K562 (cell line): ENCODE measurements around the gene SRSF11. TPM values are rescaled to one million over a fixed set of nuclear protein-coding genes. Genes with fewer than 3 reads are reported as not detected.

Source experiments
- ARHGAP35 ChIP-seq: fragments of 450-650 bp; IDR thresholded peaks from 2 replicates; pipeline ENCODE4 v1.6.1; 2018; ENCODE audit not compliant: partially characterized antibody
- BHLHE40 ChIP-seq: IDR thresholded peaks from 2 replicates; pipeline ENCODE4 v1.6.1; 2011; ENCODE audit warnings: low read length, improper control_type of control experiment
- C11orf30 ChIP-seq: fragments of 450-650 bp; IDR thresholded peaks from 2 replicates; pipeline ENCODE4 v1.6.1; 2016; ENCODE audit warnings: low read depth, mild to moderate bottlenecking
- CBFB ChIP-seq: sonication (generic); formaldehyde crosslinking; IDR thresholded peaks from 2 replicates; pipeline ENCODE4 v1.4.0; 2020; ENCODE audit warnings: mild to moderate bottlenecking, missing genetic modification reagents
- CHD4 ChIP-seq: fragments of 200-600 bp; sonication (generic); IDR thresholded peaks from 3 replicates; pipeline ENCODE4 v1.6.1; 2012; ENCODE audit warnings: low read depth, mild to moderate bottlenecking, mixed read lengths, low read length, inconsistent platforms; ENCODE audit not compliant: insufficient read depth, insufficient replicate concordance, poor library complexity, severe bottlenecking
- CREBBP ChIP-seq: IDR thresholded peaks from one replicate; pipeline ENCODE4 v1.6.1; 2012; ENCODE audit warnings: low read depth, mild to moderate bottlenecking, control low read depth, inconsistent platforms, low read length
- DMBX1 ChIP-seq: fragments of 250-450 bp; sonication (Bioruptor Pico); IDR thresholded peaks from 2 replicates; pipeline ENCODE4 v1.8.0; 2022; ENCODE audit warnings: inconsistent platforms, mild to moderate bottlenecking, moderate library complexity, borderline replicate concordance
- FOXP1 ChIP-seq: sonication (generic); formaldehyde crosslinking; IDR thresholded peaks from 2 replicates; pipeline ENCODE4 v1.8.0; 2022; ENCODE audit warnings: mild to moderate bottlenecking, missing genetic modification reagents
- ILF3 ChIP-seq: fragments of 450-650 bp; IDR thresholded peaks from 2 replicates; pipeline ENCODE4 v1.6.1; 2018; ENCODE audit warnings: antibody characterized with exemption, mild to moderate bottlenecking, moderate library complexity, borderline replicate concordance
- MAFF ChIP-seq: IDR thresholded peaks from 2 replicates; pipeline ENCODE4 v1.6.1; 2012; ENCODE audit warnings: low read length, improper control_type of control experiment
- MTA3 ChIP-seq: fragments of 450-650 bp; formaldehyde crosslinking; IDR thresholded peaks from 2 replicates; pipeline ENCODE4 v1.6.1; 2017; ENCODE audit warnings: mild to moderate bottlenecking, borderline replicate concordance
- SIRT6 ChIP-seq: IDR thresholded peaks from one replicate; pipeline ENCODE4 v1.6.1; 2012; ENCODE audit warnings: low read depth, mild to moderate bottlenecking, control low read depth, inconsistent platforms, low read length, moderate library complexity
- STAT5A ChIP-seq: IDR thresholded peaks from 2 replicates; pipeline ENCODE4 v1.6.1; 2012; ENCODE audit warnings: low read length, inconsistent platforms, borderline replicate concordance
- ZFP1 ChIP-seq: fragments of 450-650 bp; formaldehyde crosslinking; IDR thresholded peaks from 2 replicates; pipeline ENCODE4 v1.4.0; 2020; ENCODE audit warnings: mild to moderate bottlenecking, mixed read lengths
- ZNF143 ChIP-seq: sonication (generic); formaldehyde crosslinking; IDR thresholded peaks from 2 replicates; pipeline ENCODE4 v1.9.0; 2022; ENCODE audit warnings: mild to moderate bottlenecking, missing genetic modification reagents
- ZNF197 ChIP-seq: fragments of 200-800 bp; sonication (Bioruptor generic); IDR thresholded peaks from 2 replicates; pipeline ENCODE4 v1.6.1; 2016; ENCODE audit warnings: low read depth, missing genetic modification characterization, missing compliant biosample characterization
- ZNF431 ChIP-seq: sonication (generic); formaldehyde crosslinking; IDR thresholded peaks from 2 replicates; pipeline ENCODE4 v1.8.0; 2022; ENCODE audit warnings: mild to moderate bottlenecking, missing genetic modification reagents
- polyA plus RNA-seq, 8 experiments: library from polyadenylated mRNA; depleted of rRNA in 4 of 8; stranded (reverse) in 5 of 8; unstranded in 3 of 8; fragments of >200 nt; fragmentation: Nextera tagmentation in 2 of 8; fragmentation: Illumina TruSeq in 1 of 8; extraction: Ambion mirVana in 2 of 8; extraction: Trizol in 1 of 8; gene quantifications; 2 replicates each; pipeline versions ENCODE4 v1.2.1 to v1.2.3, GENCODE V29; 2011 to 2014; ENCODE audit warnings: inconsistent platforms in 1 of 8, missing spikeins in 1 of 8
- total RNA-seq, 7 experiments: library from RNA; depleted of rRNA in 6 of 7; stranded (reverse); fragments of >200 nt in 6 of 7; fragmentation: Illumina TruSeq in 2 of 7; extraction: Trizol in 2 of 7; gene quantifications; 2 replicates each; pipeline versions ENCODE4 v1.2.1 to v1.2.3, GENCODE V29; 2011 to 2021; ENCODE audit warnings: low replicate concordance in 1 of 7
- TF ChIP-seq, protein P1 (sequence below), 3 experiments: IDR thresholded peaks in 2 of 3; conservative IDR thresholded peaks in 1 of 3; 2 replicates each; pipeline ENCODE4 v1.5.1; 2011 to 2012; ENCODE audit warnings: low read length in 3 of 3, mild to moderate bottlenecking in 3 of 3, control low read depth in 2 of 3, improper control_type of control experiment in 1 of 3, inconsistent platforms in 1 of 3, low read depth in 1 of 3, mixed read lengths in 1 of 3, moderate library complexity in 1 of 3; ENCODE audit not compliant: insufficient read depth in 2 of 3
- TF ChIP-seq, protein P2 (sequence below): sonication (generic); formaldehyde crosslinking; IDR thresholded peaks from 2 replicates; pipeline ENCODE4 v1.9.0; 2022; ENCODE audit warnings: mild to moderate bottlenecking, missing genetic modification reagents
- TF ChIP-seq, protein P3 (sequence below): fragments of 450-650 bp; conservative IDR thresholded peaks from 2 replicates; pipeline ENCODE4 v1.6.1; 2016; ENCODE audit warnings: missing genetic modification characterization, low read depth, mild to moderate bottlenecking, control low read depth, missing compliant biosample characterization
- TF ChIP-seq, protein P4 (sequence below): fragments of 250-450 bp; sonication (Bioruptor Pico); IDR thresholded peaks from 2 replicates; pipeline ENCODE4 v1.5.0; 2021

SRSF11 gene
- total and polyA plus RNA-seq, 9 of the 15 experiments (the other 6 are each of a cell fraction or from before 2014, with no cell fraction given): 76.9 to 418 (median 190) TPM

DNA sequence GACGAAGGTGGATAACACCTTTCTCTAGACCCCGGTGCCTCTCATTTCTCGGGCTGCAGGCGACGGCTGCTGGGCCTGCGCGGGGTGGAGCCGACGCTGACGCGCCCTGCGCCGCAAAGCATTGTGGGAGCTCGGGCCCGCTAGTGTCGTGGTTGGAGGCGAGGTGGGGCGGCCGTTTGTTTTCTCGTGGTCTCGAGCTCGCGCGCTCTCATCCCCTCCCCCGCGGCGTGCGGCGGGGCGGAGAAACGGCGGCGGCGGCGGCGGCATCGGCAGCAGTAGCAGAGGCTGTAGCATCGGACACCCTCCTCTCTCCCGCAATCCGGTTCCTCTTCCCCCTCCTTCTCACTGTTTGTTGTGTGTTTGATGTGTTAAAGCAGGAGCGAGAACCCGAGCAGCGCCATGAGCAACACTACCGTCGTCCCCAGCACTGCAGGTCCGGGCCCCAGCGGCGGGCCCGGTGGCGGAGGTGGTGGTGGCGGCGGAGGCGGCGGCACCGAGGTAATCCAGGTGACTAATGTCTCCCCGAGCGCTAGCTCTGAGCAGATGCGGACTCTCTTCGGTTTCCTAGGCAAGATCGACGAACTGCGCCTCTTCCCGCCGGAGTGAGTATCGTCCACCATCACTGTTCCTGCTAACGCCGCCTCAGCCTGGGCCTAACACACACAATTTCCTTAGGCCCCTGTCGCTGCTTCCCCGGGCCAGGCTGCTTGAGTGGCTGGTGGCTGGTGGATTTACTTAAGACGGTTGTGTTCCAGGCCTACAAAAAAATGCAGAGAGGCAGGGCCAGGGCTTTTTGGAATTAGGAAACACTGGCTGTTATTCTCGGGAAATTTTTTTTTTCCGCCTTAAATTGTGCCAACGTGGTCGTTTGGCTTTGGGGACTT, at the start of gene SRSF11 (continued):
- TF ChIP-seq CHD4 (no peak), C11orf30 (no peak), ZNF431 (CRISPR knock-in tag) (no peak; the same call in none of the 2 replicates), ZNF143 (CRISPR knock-in tag) (peak; percentile 86), CBFB (CRISPR knock-in tag) (peak; percentile 79; the same call in 1 of the 2 replicates), ILF3 (no peak; the same call in 1 of the 2 replicates), ZNF197 (CRISPR knock-in tag) (no peak; the same call in 1 of the 2 replicates), CREBBP (no peak), ZFP1 (no peak), STAT5A (no peak), ARHGAP35 (no peak), MTA3 (peak; percentile 84), BHLHE40 (peak; percentile 71), DMBX1 (no peak), SIRT6 (no peak), MAFF (no peak), FOXP1 (CRISPR knock-in tag) (peak; percentile 38; the same call in 1 of the 2 replicates)
- TF ChIP-seq, protein P1, sequence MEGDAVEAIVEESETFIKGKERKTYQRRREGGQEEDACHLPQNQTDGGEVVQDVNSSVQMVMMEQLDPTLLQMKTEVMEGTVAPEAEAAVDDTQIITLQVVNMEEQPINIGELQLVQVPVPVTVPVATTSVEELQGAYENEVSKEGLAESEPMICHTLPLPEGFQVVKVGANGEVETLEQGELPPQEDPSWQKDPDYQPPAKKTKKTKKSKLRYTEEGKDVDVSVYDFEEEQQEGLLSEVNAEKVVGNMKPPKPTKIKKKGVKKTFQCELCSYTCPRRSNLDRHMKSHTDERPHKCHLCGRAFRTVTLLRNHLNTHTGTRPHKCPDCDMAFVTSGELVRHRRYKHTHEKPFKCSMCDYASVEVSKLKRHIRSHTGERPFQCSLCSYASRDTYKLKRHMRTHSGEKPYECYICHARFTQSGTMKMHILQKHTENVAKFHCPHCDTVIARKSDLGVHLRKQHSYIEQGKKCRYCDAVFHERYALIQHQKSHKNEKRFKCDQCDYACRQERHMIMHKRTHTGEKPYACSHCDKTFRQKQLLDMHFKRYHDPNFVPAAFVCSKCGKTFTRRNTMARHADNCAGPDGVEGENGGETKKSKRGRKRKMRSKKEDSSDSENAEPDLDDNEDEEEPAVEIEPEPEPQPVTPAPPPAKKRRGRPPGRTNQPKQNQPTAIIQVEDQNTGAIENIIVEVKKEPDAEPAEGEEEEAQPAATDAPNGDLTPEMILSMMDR (IDR thresholded peaks at IDR 0.05 in 2 of 3, conservative IDR thresholded peaks at IDR 0.05 in 1 of 3; ENCODE audit: insufficient read depth in 2 of 3, low read depth in 1 of 3, low read length in 3 of 3): peak; percentile 3 to 26 (median 10); a peak in 2 of 6 replicates
- TF ChIP-seq, protein P2, sequence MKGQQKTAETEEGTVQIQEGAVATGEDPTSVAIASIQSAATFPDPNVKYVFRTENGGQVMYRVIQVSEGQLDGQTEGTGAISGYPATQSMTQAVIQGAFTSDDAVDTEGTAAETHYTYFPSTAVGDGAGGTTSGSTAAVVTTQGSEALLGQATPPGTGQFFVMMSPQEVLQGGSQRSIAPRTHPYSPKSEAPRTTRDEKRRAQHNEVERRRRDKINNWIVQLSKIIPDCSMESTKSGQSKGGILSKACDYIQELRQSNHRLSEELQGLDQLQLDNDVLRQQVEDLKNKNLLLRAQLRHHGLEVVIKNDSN (CRISPR knock-in tag): no peak
- TF ChIP-seq, protein P3, sequence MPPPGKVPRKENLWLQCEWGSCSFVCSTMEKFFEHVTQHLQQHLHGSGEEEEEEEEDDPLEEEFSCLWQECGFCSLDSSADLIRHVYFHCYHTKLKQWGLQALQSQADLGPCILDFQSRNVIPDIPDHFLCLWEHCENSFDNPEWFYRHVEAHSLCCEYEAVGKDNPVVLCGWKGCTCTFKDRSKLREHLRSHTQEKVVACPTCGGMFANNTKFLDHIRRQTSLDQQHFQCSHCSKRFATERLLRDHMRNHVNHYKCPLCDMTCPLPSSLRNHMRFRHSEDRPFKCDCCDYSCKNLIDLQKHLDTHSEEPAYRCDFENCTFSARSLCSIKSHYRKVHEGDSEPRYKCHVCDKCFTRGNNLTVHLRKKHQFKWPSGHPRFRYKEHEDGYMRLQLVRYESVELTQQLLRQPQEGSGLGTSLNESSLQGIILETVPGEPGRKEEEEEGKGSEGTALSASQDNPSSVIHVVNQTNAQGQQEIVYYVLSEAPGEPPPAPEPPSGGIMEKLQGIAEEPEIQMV (tag): no peak
- TF ChIP-seq, protein P4, sequence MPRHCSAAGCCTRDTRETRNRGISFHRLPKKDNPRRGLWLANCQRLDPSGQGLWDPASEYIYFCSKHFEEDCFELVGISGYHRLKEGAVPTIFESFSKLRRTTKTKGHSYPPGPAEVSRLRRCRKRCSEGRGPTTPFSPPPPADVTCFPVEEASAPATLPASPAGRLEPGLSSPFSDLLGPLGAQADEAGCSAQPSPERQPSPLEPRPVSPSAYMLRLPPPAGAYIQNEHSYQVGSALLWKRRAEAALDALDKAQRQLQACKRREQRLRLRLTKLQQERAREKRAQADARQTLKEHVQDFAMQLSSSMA: no peak
